ENCODE results near the gene PIM1.

The PIM1 gene

GRCh38 chr6:37202788-37203491 lies 33.0 kb downstream of the PIM1 start:
- no peak overlapping the region for H3K4me3 ChIP-seq (ENCODE audit: low read depth, low read length)
- H3K4me1 ChIP-seq (ENCODE audit: control insufficient read depth, insufficient read depth, low read length): no peaks in the 10 kb centered on the region; the same call in 1 of the 2 replicates
- H3K36me3 ChIP-seq (ENCODE audit: control insufficient read depth, insufficient read depth, low read length): no peaks in the 10 kb centered on the region
- H3K9ac ChIP-seq (ENCODE audit: low read length): no peak overlapping the region
- no peaks in the 10 kb centered on the region for H3K27me3 ChIP-seq (ENCODE audit: control insufficient read depth, insufficient read depth, low read length)
- no peak overlapping the region for H3K27ac ChIP-seq (ENCODE audit: low read depth, low read length)
- H3K9me3 ChIP-seq (ENCODE audit: control insufficient read depth, insufficient read depth, low read depth, low read length): no peaks in the 10 kb centered on the region

DNA sequence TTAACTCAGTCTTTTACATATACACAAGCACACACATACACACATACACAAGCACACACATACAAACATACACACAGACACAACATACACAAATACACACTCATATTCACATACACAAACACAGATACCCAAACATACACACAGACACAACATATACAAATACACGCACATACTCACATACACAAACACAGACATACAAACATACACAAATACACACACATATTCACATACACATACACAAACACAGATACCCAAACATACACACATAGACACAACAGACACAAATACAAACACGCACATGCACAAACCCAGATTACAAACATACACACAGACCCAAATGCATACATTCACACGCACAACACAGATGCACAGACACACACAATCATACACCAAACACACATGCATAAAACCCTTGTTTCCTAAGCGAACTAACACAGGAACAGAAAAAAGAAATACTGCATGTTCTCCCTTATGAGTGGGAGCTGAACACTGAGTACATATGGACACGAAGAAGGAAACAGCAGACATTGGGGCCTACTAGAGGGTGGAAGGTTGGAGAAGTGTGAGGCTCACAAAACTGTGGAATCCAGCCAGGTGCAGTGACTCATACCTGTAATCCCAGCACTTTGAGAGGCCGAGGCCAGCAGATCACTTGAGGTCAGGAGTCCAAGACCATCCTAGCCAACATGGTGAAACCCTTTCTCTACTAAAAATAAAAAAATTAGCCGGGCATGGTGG lies 34.2 kb downstream of the PIM1 start:
- H3K27me3 ChIP-seq (ENCODE audit: control insufficient read depth, insufficient read depth, low read length): no peaks in the 10 kb centered on the region
- H3K9me3 ChIP-seq (ENCODE audit: control insufficient read depth, insufficient read depth, low read depth, low read length): no peaks in the 10 kb centered on the region
- no peaks in the 10 kb centered on the region; the same call in 1 of the 2 replicates for H3K4me1 ChIP-seq (ENCODE audit: control insufficient read depth, insufficient read depth, low read length)
- H3K4me3 ChIP-seq (ENCODE audit: low read depth, low read length): no peak overlapping the region
- no peak overlapping the region for H3K9ac ChIP-seq (ENCODE audit: low read length)
- no peak overlapping the region for H3K27ac ChIP-seq (ENCODE audit: low read depth, low read length)
- no peaks in the 10 kb centered on the region for H3K36me3 ChIP-seq (ENCODE audit: control insufficient read depth, insufficient read depth, low read length)

- peaks cover 2% of the 10 kb centered on the region; the same call in 1 of the 2 replicates for H3K4me1 ChIP-seq (ENCODE audit: control insufficient read depth, insufficient read depth, low read length)
- no peak overlapping the region for H3K9ac ChIP-seq (ENCODE audit: low read length)
- no peaks in the 10 kb centered on the region for H3K27me3 ChIP-seq (ENCODE audit: control insufficient read depth, insufficient read depth, low read length)
- no peaks in the 10 kb centered on the region for H3K9me3 ChIP-seq (ENCODE audit: control insufficient read depth, insufficient read depth, low read depth, low read length)
- no peak overlapping the region for H3K4me3 ChIP-seq (ENCODE audit: low read depth, low read length)
- H3K36me3 ChIP-seq (ENCODE audit: control insufficient read depth, insufficient read depth, low read length): no peaks in the 10 kb centered on the region
- no peak overlapping the region for H3K27ac ChIP-seq (ENCODE audit: low read depth, low read length)
Measured at GRCh38 chr6:37205175-37205996, 35.4 kb downstream of the PIM1 start.

DNA sequence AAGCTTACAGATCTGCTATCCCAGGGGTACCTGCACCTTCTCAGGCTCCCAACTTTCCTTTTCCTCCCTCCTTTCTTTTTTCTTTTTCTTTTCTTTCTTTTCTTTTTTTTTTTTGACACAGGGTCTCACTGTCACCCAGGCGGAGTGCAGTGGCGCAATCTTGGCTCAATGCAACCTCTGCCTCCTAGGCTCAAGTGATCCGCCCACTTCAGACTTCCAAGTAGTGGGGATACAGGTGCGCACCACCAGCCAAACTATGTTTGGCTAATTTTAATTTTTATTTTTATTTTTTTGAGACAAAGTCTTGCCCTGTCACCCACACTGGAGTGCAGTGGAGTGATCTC lies 36.0 kb downstream of the PIM1 start:
- no peak overlapping the region for H3K27ac ChIP-seq (ENCODE audit: low read depth, low read length)
- no peaks in the 10 kb centered on the region for H3K27me3 ChIP-seq (ENCODE audit: control insufficient read depth, insufficient read depth, low read length)
- no peak overlapping the region for H3K4me3 ChIP-seq (ENCODE audit: low read depth, low read length)
- peaks cover 2% of the 10 kb centered on the region; the same call in 1 of the 2 replicates for H3K4me1 ChIP-seq (ENCODE audit: control insufficient read depth, insufficient read depth, low read length)
- no peaks in the 10 kb centered on the region for H3K9me3 ChIP-seq (ENCODE audit: control insufficient read depth, insufficient read depth, low read depth, low read length)
- no peak overlapping the region for H3K9ac ChIP-seq (ENCODE audit: low read length)
- H3K36me3 ChIP-seq (ENCODE audit: control insufficient read depth, insufficient read depth, low read length): no peaks in the 10 kb centered on the region

- Histone ChIP-seq H3K4me3 (ENCODE audit: low read depth, low read length) (no peak overlapping the region), H3K36me3 (ENCODE audit: control insufficient read depth, insufficient read depth, low read length) (no peaks in the 10 kb centered on the region), H3K4me1 (ENCODE audit: control insufficient read depth, insufficient read depth, low read length) (peaks cover 2% of the 10 kb centered on the region; the same call in 1 of the 2 replicates), H3K9ac (ENCODE audit: low read length) (no peak overlapping the region), H3K9me3 (ENCODE audit: control insufficient read depth, insufficient read depth, low read depth, low read length) (no peaks in the 10 kb centered on the region), H3K27me3 (ENCODE audit: control insufficient read depth, insufficient read depth, low read length) (no peaks in the 10 kb centered on the region), H3K27ac (ENCODE audit: low read depth, low read length) (no peak overlapping the region)
Measured at GRCh38 chr6:37206622-37207021, 36.7 kb downstream of the PIM1 start.

DNA sequence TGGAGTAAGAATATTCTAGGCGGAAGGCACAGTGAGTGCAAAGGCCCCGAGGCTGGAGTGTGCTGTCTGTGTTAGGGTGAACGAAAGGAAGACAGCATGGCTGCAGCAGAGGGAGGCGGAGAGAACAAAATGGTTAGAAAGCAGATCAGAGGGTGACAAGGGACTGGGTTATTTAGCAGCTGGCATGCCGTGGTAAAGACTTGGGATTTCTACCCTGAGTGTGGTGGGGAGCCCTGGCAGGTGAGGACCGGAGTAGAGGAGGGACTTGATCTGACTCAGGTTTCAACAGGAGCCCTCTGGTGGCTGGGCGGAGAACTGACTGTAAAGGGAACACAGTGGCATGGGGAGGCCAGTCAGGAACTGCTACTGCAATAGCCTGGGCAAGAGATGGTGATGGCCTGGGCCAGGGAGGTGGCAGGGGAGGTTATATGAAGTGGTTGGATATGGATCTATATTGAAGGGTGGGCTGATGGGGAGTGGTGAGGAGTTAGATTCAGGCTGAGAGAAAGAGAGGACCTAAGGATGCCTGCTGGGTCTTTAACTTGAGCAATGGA lies 38.0 kb downstream of the PIM1 start:
- Histone ChIP-seq H3K9ac (ENCODE audit: low read length) (no peak overlapping the region), H3K4me1 (ENCODE audit: control insufficient read depth, insufficient read depth, low read length) (peaks cover 2% of the 10 kb centered on the region; the same call in 1 of the 2 replicates), H3K27ac (ENCODE audit: low read depth, low read length) (no peak overlapping the region), H3K36me3 (ENCODE audit: control insufficient read depth, insufficient read depth, low read length) (no peaks in the 10 kb centered on the region), H3K9me3 (ENCODE audit: control insufficient read depth, insufficient read depth, low read depth, low read length) (no peaks in the 10 kb centered on the region), H3K27me3 (ENCODE audit: control insufficient read depth, insufficient read depth, low read length) (no peaks in the 10 kb centered on the region), H3K4me3 (ENCODE audit: low read depth, low read length) (no peak overlapping the region)

- Histone ChIP-seq H3K36me3 (ENCODE audit: control insufficient read depth, insufficient read depth, low read length) (no peaks in the 10 kb centered on the region), H3K27ac (ENCODE audit: low read depth, low read length) (no peak overlapping the region), H3K27me3 (ENCODE audit: control insufficient read depth, insufficient read depth, low read length) (no peaks in the 10 kb centered on the region), H3K4me3 (ENCODE audit: low read depth, low read length) (no peak overlapping the region), H3K4me1 (ENCODE audit: control insufficient read depth, insufficient read depth, low read length) (peaks cover 2% of the 10 kb centered on the region; the same call in 1 of the 2 replicates), H3K9ac (ENCODE audit: low read length) (no peak overlapping the region), H3K9me3 (ENCODE audit: control insufficient read depth, insufficient read depth, low read depth, low read length) (no peaks in the 10 kb centered on the region)
Measured at GRCh38 chr6:37208793-37209192, 38.8 kb downstream of the PIM1 start.

DNA sequence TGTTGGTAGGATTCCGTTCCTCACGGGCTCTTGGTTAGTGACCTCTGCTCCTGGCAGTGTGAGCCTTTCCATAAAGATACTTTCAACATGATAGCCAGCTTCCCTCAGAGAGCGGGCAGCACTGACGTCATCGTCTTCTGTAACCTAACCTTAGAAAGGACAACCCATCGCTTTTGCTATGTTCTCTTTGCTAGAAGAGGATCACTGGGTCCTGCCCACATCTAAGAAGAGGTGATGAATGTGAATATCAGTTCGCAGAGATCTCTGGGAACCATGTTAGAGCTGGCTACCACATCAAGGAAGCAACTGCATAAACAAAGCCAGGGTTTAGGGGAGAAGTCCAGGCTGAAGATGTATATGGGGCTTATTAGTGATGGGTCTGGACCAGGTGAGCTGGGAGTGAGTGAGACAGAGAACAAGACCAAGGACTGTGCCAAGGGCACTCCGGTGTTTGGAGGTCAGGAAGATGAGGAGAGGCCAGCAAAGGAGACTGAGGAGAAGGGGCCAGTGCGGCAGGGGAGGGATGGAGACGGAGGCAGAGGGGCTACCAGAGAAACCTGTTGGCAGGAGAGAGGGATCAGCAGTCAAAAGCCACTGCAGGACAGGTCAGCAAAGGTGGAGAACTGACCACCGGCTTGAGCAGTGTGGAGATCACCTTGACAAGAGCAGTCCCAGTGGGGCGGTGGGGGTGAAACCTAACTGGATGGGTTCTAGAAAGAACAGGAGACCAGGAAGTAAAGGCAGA lies 39.7 kb downstream of the PIM1 start:
- no peak overlapping the region for H3K27ac ChIP-seq (ENCODE audit: low read depth, low read length)
- peaks cover 2% of the 10 kb centered on the region; the same call in 1 of the 2 replicates for H3K4me1 ChIP-seq (ENCODE audit: control insufficient read depth, insufficient read depth, low read length)
- no peak overlapping the region for H3K9ac ChIP-seq (ENCODE audit: low read length)
- no peaks in the 10 kb centered on the region for H3K36me3 ChIP-seq (ENCODE audit: control insufficient read depth, insufficient read depth, low read length)
- H3K9me3 ChIP-seq (ENCODE audit: control insufficient read depth, insufficient read depth, low read depth, low read length): no peaks in the 10 kb centered on the region
- no peak overlapping the region for H3K4me3 ChIP-seq (ENCODE audit: low read depth, low read length)
- H3K27me3 ChIP-seq (ENCODE audit: control insufficient read depth, insufficient read depth, low read length): no peaks in the 10 kb centered on the region

GRCh38 chr6:37210313-37210968 lies 40.5 kb downstream of the PIM1 start:
- Histone ChIP-seq H3K9ac (ENCODE audit: low read length) (no peak overlapping the region), H3K27ac (ENCODE audit: low read depth, low read length) (no peak overlapping the region), H3K36me3 (ENCODE audit: control insufficient read depth, insufficient read depth, low read length) (no peaks in the 10 kb centered on the region), H3K4me3 (ENCODE audit: low read depth, low read length) (no peak overlapping the region), H3K27me3 (ENCODE audit: control insufficient read depth, insufficient read depth, low read length) (no peaks in the 10 kb centered on the region), H3K9me3 (ENCODE audit: control insufficient read depth, insufficient read depth, low read depth, low read length) (no peaks in the 10 kb centered on the region), H3K4me1 (ENCODE audit: control insufficient read depth, insufficient read depth, low read length) (peaks cover 2% of the 10 kb centered on the region; the same call in 1 of the 2 replicates)

DNA sequence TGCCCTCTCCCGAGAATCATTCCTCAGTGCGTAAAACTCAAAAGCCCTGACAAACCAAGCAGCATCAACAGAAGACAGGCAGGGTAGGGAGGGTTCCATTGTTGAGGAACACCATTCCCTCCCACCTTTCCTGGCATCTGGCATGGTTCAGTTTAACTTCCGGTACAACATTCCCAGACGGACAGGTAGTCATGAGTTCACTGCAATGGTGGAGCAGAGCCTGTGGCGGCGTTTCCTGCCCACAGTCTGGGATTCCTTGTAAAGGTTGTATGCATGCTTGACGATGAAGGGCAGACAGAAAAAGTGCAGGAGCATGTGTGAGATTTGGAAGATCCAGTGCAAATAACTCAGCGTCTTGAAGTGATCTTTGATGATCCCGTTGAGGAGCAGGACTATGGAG lies 42.3 kb downstream of the PIM1 start:
- H3K36me3 ChIP-seq (ENCODE audit: control insufficient read depth, insufficient read depth, low read length): no peaks in the 10 kb centered on the region
- no peaks in the 10 kb centered on the region for H3K9me3 ChIP-seq (ENCODE audit: control insufficient read depth, insufficient read depth, low read depth, low read length)
- H3K9ac ChIP-seq (ENCODE audit: low read length): no peak overlapping the region

More for the DNA sequence above, 42.3 kb downstream of the PIM1 start:
- Histone ChIP-seq H3K27ac (ENCODE audit: low read depth, low read length) (no peak overlapping the region), H3K27me3 (ENCODE audit: control insufficient read depth, insufficient read depth, low read length) (no peaks in the 10 kb centered on the region), H3K4me1 (ENCODE audit: control insufficient read depth, insufficient read depth, low read length) (peaks cover 2% of the 10 kb centered on the region; the same call in 1 of the 2 replicates), H3K4me3 (ENCODE audit: low read depth, low read length) (no peak overlapping the region)
